ENCODE measurements around the gene SF3B3.

Gene SF3B3

GRCh38 chr16:70523743-70524398, at the start of gene SF3B3:
SF3B3 (plus strand) TSS chr16:70523816; CDS start chr16:70526657, 2,841 bp downstream.
- peak; percentile 72 for DNase-seq

GRCh38 chr16:70474320-70475053, 49.1 kb upstream of the SF3B3 start:
- DNase-seq = no peak

- no peak for DNase-seq
Measured at GRCh38 chr16:70475054-70475871, 48.4 kb upstream of the SF3B3 start.

DNA sequence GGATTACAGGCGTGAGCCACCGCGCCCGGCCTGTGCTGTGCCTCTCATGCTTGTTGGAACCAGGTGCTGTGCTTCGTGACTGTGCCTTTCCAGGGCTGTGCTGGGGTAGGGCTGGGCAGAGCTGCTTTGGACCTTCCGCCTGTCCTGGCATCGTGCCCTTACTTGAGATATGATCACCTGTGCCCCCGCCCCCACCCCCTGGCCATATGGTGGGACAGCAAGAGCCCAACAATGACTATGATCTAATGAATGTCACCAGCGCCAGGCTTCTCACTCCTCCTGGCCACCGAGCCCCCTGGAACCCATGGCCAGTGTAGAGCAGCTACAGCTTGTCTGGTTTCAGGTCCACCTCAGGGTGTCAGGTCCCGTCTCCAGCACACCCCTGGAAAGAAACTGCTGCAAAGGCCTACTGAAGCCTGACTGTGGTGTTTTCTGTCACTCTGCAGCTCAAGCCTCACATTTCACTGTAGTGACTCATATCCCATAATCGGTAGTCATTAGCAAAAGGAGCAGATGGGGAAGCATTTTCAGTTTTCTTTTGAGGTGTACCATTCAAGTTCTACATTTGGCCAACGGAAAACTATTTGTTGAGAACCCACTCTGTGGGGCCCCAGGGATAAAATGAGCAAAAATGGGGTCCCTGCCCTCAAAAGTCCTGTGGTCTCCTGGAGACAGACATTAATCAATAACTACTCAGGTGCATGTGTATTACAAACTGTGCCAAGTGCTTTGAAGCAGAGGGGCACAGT, 47.2 kb upstream of the SF3B3 start:
- DNase-seq = peak; percentile 83

GRCh38 chr16:70478169-70478568, 45.4 kb upstream of the SF3B3 start:
- no peak for DNase-seq

- no peak for DNase-seq
Measured at GRCh38 chr16:70478912-70479341, 44.7 kb upstream of the SF3B3 start.

DNA sequence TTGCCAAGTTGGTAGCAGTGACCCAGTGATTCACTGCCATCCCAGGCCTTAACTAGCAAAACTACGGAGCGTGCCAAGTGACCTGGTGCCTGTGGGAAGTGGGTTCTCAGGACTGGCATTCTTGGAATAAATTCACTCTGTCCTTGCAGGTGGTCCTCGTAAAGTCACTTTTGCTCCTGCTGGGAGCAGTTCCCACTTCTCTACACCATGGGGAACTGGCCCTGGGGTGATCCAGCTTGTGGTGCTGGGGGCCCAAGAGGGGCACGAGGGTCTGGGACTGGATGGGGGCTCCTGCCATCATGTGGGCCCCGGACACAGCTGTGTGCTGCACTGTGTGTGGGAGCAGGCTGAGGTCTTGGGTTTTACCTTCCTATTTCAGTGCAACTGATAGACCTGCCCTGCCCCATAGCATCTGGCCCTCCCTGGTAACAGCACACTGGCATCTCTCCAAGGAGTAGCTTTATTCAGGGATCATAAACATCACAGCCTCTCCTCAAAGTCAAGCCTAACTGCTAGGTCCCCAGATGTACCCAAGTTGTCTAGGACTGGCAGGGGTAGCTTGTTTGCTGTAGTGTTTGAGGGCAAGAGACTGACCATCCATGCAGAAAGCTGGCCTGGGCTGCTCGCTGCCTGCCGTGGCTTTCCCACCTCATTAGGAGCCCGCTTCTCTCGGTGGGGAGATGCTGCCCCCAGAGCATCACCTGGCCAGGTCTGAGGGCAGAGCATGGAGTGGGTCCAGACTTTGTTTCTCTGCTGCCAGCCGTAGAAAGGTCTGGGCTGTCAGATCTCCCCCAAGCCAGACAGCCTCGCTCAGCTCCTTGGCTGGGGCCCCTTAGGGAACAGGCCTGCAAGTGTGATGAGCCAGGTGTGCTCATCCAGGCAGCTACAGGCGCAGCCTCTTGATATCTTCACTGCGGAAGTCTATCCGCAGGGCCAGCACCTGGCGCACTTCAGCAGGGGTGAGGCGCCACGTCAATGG, 43.2 kb upstream of the SF3B3 start:
- no peak for DNase-seq

DNA sequence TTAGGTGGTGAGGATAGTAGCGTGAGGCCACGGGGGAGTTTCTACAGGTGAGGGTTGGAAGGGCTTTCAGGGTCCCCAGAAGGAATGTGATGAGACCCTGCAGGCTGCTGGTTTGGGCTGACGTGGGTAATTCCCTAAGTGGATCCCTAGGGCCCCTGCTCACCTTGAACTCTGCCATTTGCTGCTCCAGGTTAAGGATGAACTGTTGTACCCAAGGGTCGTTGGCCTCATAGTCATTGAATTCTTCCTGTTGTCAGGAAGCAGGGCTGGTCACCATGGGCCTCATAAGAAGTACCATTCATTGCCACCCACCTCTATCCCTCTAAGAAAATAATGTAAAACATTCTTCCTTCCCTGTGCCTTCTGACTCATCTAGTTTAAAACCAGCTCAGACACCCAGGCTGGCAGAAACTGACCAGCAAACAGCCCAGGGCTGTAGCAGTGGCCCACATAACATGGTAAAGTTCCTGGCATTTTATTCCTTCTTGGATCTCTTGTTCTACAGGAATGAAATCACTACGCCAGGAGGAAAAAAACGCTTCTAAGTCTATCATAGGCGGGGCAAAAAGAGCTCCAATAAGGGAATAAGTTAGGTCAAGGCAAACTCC, 41.6 kb upstream of the SF3B3 start:
- DNase-seq = peak; percentile 72

DNA sequence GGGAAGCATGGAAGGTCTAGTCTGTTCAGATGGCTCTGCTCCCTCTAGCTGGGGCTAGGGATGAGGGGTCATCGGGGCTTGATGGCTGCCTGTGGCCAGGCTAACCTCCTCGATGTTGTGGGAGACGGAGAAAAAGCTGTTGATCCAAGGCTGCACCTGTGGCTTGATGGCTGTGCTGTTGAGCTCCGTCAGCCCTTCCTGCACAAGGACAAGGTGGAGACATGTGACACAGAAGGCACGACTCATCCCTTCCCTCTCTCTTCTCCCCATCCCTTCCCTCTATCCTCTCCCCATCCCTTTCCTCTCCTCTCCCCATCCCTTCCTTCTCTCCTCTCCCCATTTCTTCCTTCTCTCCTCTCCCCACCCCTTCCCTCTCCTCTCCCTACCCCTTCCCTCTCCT, 41.0 kb upstream of the SF3B3 start:
- DNase-seq = peak; percentile 19

GRCh38 chr16:70483426-70483825, 40.2 kb upstream of the SF3B3 start:
- DNase-seq = no peak

DNA sequence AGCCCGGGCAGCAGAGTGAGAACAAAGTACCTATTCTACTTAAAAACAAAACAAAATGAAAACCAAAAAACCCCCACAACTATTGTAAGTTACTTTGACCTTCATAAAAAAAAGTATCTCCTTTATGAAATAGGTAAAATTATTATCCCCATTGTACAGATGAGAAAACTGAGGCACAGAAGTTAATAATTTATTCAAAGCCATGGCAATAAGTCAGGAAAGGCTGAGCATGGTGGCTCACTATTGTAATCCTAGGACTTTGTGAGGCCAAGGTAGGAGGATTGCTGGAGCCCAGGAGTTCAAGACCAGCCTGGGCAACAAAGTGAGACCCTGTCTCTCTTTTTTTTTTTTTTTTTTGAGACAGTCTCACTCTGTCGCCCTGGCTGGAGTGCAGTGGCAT, 38.7 kb upstream of the SF3B3 start:
- DNase-seq = no peak

DNA sequence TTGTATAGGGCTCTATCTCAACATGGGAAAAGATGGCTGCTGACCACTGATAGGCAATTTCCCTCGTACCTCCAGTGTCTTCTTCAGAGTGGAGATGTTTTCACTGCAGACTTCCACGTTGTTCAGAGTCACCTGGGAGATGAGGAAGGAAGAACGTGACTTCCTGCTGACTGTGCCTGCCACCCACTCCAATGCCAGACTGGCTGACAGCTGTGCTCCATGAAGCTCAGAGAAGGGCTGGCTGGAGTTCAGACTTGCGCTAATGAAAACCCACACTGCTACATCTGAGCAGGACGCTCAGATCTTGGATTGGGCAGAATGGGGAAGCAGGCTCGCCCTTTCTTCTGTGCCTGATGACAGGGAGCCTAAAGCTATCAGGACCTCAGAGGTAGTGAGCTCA, 33.4 kb upstream of the SF3B3 start:
- no peak for DNase-seq

GRCh38 chr16:70493802-70494201, 29.8 kb upstream of the SF3B3 start:
- DNase-seq = peak; percentile 20

- no peak for DNase-seq
Measured at GRCh38 chr16:70494202-70494770, 29.3 kb upstream of the SF3B3 start.

DNA sequence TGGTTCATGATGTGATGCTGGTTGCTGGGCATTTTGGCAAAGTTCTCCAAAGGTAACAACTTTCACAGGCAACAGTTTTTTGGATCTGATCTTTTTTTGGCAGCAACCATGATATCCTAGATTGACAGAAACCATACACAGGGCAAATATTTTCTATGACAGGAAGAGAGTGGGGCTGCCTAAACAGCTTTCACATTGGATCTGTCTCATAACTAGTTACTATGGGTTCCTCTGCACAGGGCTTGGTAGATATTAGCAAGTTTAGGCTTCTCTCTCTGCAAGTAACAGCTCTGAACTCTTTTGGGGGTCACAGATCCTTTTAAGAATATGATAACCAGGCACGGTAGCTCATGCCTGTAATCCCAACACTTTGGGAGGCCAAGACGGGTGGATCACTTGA, 28.8 kb upstream of the SF3B3 start:
- no peak for DNase-seq

DNA sequence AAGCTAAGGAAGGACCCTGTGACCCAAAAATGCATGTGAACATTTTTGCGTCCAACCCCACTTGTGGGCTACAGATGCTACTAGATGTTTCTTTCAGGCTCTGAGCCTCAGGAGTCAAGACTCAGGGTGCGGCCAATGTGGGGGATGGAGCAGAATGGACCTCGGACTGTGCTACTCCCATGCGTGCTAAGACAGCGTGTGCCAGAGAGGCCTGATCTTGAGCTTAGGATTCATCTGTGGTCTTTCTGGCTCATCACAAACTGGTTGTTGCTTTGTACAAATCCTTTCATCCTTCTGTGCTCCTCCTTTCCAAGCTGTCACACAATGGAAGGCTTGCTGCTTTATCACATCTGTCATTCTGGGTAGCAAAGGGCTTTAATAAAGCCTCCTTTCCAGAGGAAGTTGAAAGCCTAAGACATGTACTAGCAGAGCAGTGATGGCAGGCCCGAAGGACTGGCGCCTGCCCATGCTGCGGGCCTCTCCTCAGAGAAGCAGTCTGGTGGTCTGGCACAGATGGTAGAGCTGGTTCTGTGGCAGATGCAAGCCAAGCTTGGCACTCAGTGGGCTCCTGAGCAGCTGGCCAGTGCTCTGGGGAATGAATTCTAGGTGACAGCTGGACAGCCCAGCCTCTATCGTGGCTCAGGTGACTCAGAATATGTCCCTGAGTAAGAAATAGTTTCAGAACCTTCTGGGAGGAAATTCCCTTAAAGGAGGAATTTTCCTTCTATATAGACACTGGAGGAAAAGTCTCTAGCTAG, 28.0 kb upstream of the SF3B3 start:
- no peak for DNase-seq

GRCh38 chr16:70496513-70496912, 27.1 kb upstream of the SF3B3 start:
- no peak for DNase-seq

GRCh38 chr16:70508752-70509151, 14.9 kb upstream of the SF3B3 start:
- DNase-seq = no peak

DNA sequence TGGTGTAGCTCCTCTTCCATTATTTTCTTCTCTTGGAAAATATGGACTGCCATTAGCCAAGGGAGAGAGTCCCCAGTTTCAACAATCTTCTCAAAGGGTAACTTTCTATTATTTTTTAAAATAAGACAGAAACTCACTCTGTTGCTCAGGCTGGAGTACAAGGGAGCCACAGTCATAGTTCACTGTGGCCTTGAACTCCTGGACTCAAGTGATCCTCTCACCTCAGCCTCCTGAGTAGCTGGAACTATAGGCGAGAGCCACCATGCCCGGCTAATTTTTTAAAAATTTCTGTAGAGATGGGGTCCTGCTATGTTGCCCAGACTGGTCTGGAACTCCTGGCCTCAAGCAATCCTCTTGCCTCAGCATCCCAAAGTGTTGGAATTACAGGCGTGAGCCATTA, 13.4 kb upstream of the SF3B3 start:
- no peak for DNase-seq

DNA sequence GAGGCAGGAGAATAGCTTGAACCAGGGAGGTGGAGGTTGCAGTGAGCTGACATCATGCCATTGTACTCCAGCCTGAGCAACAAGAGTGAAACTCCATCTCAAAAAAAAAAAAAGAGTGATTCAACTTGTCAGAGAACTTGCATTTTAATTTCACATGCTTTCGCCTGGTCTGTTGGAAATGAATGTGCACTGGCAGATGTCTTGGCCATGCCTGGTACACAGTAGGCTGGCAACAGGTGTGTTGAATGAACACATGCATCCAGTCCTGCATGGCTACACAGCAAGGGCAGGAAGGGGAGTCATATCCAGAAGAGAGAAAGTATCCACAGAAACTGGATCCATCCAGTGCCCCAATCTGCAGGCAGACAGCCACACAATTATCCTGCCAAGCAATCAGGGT, 11.8 kb upstream of the SF3B3 start:
- no peak for DNase-seq
